GM21447 (cell line): ENCODE results near the gene KIF26B.
"Not testable (repeated sequence)": the region's sequence is repeated elsewhere in the genome, so short reads cannot be mapped to it uniquely, and the experiment has no call there.

ENCODE experiments used
- ATAC-seq: cut with Tn5 transposase; IDR thresholded peaks from one replicate; pipeline ENCODE4 v1.9.1; 2021; ENCODE audit not compliant: unreplicated experiment

Gene KIF26B

GRCh38 chr1:245663373-245663772 is 508.6 kb downstream of the KIF26B start:
- ATAC-seq: no peak

GRCh38 chr1:245663841-245664240 is 509.1 kb downstream of the KIF26B start:
- ATAC-seq: no peak

- no peak for ATAC-seq
Observed at GRCh38 chr1:245666412-245666811, 511.6 kb downstream of the KIF26B start.

GRCh38 chr1:245671349-245671748 is 516.6 kb downstream of the KIF26B start:
- no peak for ATAC-seq

GRCh38 chr1:245671966-245672767 is 517.4 kb downstream of the KIF26B start:
- no peak for ATAC-seq

- not testable (repeated sequence) for ATAC-seq
Observed at GRCh38 chr1:245672836-245673656, 518.3 kb downstream of the KIF26B start.

GRCh38 chr1:245673881-245674414 is 519.2 kb downstream of the KIF26B start:
- peak; percentile 73 for ATAC-seq

- no peak for ATAC-seq
Observed at GRCh38 chr1:245677461-245678240, 522.9 kb downstream of the KIF26B start.

GRCh38 chr1:245678860-245679411 is 524.2 kb downstream of the KIF26B start:
- ATAC-seq: no peak

GRCh38 chr1:245679821-245680780 is 525.3 kb downstream of the KIF26B start:
- ATAC-seq: no peak

GRCh38 chr1:245682638-245683628 is 528.1 kb downstream of the KIF26B start:
- ATAC-seq: no peak

GRCh38 chr1:245683676-245684075 is 528.9 kb downstream of the KIF26B start:
- no peak for ATAC-seq

- ATAC-seq: no peak
Observed at GRCh38 chr1:245684166-245684565, 529.4 kb downstream of the KIF26B start.

GRCh38 chr1:245684571-245684970 is 529.8 kb downstream of the KIF26B start:
- no peak for ATAC-seq

GRCh38 chr1:245685111-245685810 is 530.5 kb downstream of the KIF26B start:
- ATAC-seq: no peak

GRCh38 chr1:245686006-245686405 is 531.2 kb downstream of the KIF26B start:
- ATAC-seq: no peak

GRCh38 chr1:245686446-245687030 is 531.8 kb downstream of the KIF26B start:
- no peak for ATAC-seq
